Keratinocyte (primary cell): ENCODE results near the gene KRTAP5-8. TPM values are rescaled to one million over a fixed set of nuclear protein-coding genes. Genes with fewer than 3 reads are reported as not detected.

ENCODE experiments used
- DNase-seq: peaks from one replicate; pipeline ENCODE4 v3.0.0-alpha.2; 2011; ENCODE audit warnings: low read depth, missing footprints, low spot score
- FAIRE-seq: peaks from 2 replicates; lab custom pipeline; 2011; peaks lifted over from hg19 to GRCh38; lab: Jason Lieb, UNC
- H2AFZ ChIP-seq: 2 replicates; pipeline ENCODE4 v1.6.0; 2012; ENCODE audit warnings: low read length, control low read depth, inconsistent platforms; ENCODE audit not compliant: control insufficient read depth
- H3K27ac ChIP-seq: 2 replicates; pipeline ENCODE4 v1.5.1; 2011; ENCODE audit warnings: low read length; ENCODE audit not compliant: control insufficient read depth, insufficient read depth
- H3K27me3 ChIP-seq: 3 replicates; pipeline ENCODE4 v1.6.0; 2011; ENCODE audit warnings: low read length; ENCODE audit not compliant: control insufficient read depth, insufficient read depth; ENCODE audit errors: extremely low read depth
- H3K36me3 ChIP-seq, 2 experiments: 2 replicates in 1 of 2; 3 replicates in 1 of 2; pipeline ENCODE4 v1.5.1; 2011; ENCODE audit warnings: low read length in 2 of 2, mild to moderate bottlenecking in 1 of 2; ENCODE audit not compliant: control insufficient read depth in 2 of 2, insufficient read depth in 2 of 2; ENCODE audit errors: extremely low read depth in 1 of 2
- H3K4me1 ChIP-seq: 3 replicates; pipeline ENCODE4 v1.5.1; 2011; ENCODE audit warnings: low read length; ENCODE audit not compliant: control insufficient read depth, insufficient read depth; ENCODE audit errors: extremely low read depth
- H3K4me2 ChIP-seq: 3 replicates; pipeline ENCODE4 v1.6.0; 2011; ENCODE audit warnings: low read depth, low read length; ENCODE audit not compliant: control insufficient read depth, insufficient read depth; ENCODE audit errors: extremely low read depth
- H3K4me3 ChIP-seq, 3 experiments: fragments of 200-600 bp in 1 of 3; sonication (generic) in 1 of 3; 2 replicates in 2 of 3; 3 replicates in 1 of 3; pipeline ENCODE4 v1.5.1; 2011 to 2016; ENCODE audit warnings: low read length in 3 of 3, mild to moderate bottlenecking in 3 of 3, control low read depth in 2 of 3, inconsistent platforms in 1 of 3, low read depth in 1 of 3, mixed read lengths in 1 of 3, mixed run types in 1 of 3, moderate library complexity in 1 of 3; ENCODE audit not compliant: control insufficient read depth in 2 of 3, insufficient read depth in 2 of 3; ENCODE audit errors: extremely low read depth in 1 of 3
- H3K79me2 ChIP-seq: 2 replicates; pipeline ENCODE4 v1.6.0; 2012; ENCODE audit warnings: low read length; ENCODE audit not compliant: control insufficient read depth, insufficient read depth
- H3K9ac ChIP-seq: 3 replicates; pipeline ENCODE4 v1.6.0; 2011; ENCODE audit warnings: low read length; ENCODE audit not compliant: control insufficient read depth, insufficient read depth; ENCODE audit errors: extremely low read depth
- H3K9me1 ChIP-seq: 3 replicates; pipeline ENCODE4 v1.6.0; 2011; ENCODE audit warnings: low read length; ENCODE audit not compliant: control insufficient read depth, insufficient read depth; ENCODE audit errors: extremely low read depth
- H3K9me3 ChIP-seq: 2 replicates; pipeline ENCODE4 v1.5.1; 2012; ENCODE audit warnings: low read depth, low read length; ENCODE audit not compliant: control insufficient read depth
- H4K20me1 ChIP-seq: 3 replicates; pipeline ENCODE4 v1.6.0; 2011; ENCODE audit warnings: low read length; ENCODE audit not compliant: control insufficient read depth, insufficient read depth; ENCODE audit errors: extremely low read depth
- CTCF ChIP-seq, 3 experiments: IDR thresholded peaks in 1 of 3; conservative IDR thresholded peaks in 1 of 3; optimal IDR thresholded peaks in 1 of 3; 2 replicates in 2 of 3; 3 replicates in 1 of 3; pipeline versions ENCODE3 to v1.5.1; 2011; ENCODE audit warnings: low read length in 3 of 3, mild to moderate bottlenecking in 3 of 3, moderate library complexity in 2 of 3, control low read depth in 1 of 3, inconsistent platforms in 1 of 3; ENCODE audit not compliant: insufficient read depth in 2 of 3; ENCODE audit errors: extremely low read depth in 1 of 3
- EZH2 ChIP-seq: IDR thresholded peaks from one replicate; pipeline ENCODE4 v1.6.1; 2012; ENCODE audit warnings: inconsistent platforms, mild to moderate bottlenecking, low read length, moderate library complexity
- dilution Hi-C: fragments of 300-500 bp; cut with MboI; formaldehyde crosslinking; loops from one replicate; pipeline ENCODE4 v1.7.0; 2020; ENCODE audit warnings: low sequenced_read_pairs; ENCODE audit not compliant: extremely low pct_ligation_motif_present
- polyA plus RNA-seq, 5 experiments: library from polyadenylated mRNA; depleted of rRNA in 3 of 5; stranded (reverse) in 3 of 5; stranded (forward) in 1 of 5; unstranded in 1 of 5; fragments of >200 nt; gene quantifications; 1 replicate in 1 of 5; 2 replicates in 3 of 5; 3 replicates in 1 of 5; pipeline versions ENCODE4 v1.2.1 to v1.2.3, GENCODE V29; 2011 to 2012; ENCODE audit warnings: missing spikeins in 2 of 5, low read depth in 1 of 5, low replicate concordance in 1 of 5

KRTAP5-8 gene
- polyA plus RNA-seq, 1 donor (not counting 4 experiments of a cell fraction or from before 2014, with no cell fraction given) = not detected

- Histone ChIP-seq H3K4me2 (no peak overlapping the region), H2AFZ (no peak overlapping the region), H3K4me3 (no peak overlapping the region), H3K36me3 (no peaks in the 10 kb centered on the region), H3K9ac (no peak overlapping the region), H4K20me1 (no peaks in the 10 kb centered on the region), H3K79me2 (no peaks in the 10 kb centered on the region), H3K27me3 (no peaks in the 10 kb centered on the region), H3K9me1 (no peaks in the 10 kb centered on the region), H3K4me1 (no peaks in the 10 kb centered on the region), H3K27ac (no peak overlapping the region), H3K9me3 (no peaks in the 10 kb centered on the region)
- DNase-seq (no peak), FAIRE-seq (no peak)
- dilution Hi-C loops = no loop called here
- TF ChIP-seq CTCF (optimal IDR thresholded peaks at IDR 0.05 in 1 of 3, IDR thresholded peaks at IDR 0.05 in 1 of 3, conservative IDR thresholded peaks at IDR 0.05 in 1 of 3; ENCODE audit: extremely low read depth in 1 of 3, insufficient read depth in 2 of 3, low read length in 3 of 3) (no peak), EZH2 (no peak)
Measured at GRCh38 chr11:71543866-71544265, 6.0 kb downstream of the KRTAP5-8 start.

- Histone ChIP-seq H3K9me3 (no peaks in the 10 kb centered on the region), H3K9me1 (no peaks in the 10 kb centered on the region), H2AFZ (no peak overlapping the region), H3K9ac (no peak overlapping the region), H3K4me3 (no peak overlapping the region), H3K79me2 (no peaks in the 10 kb centered on the region), H3K27ac (no peak overlapping the region), H3K4me1 (no peaks in the 10 kb centered on the region), H3K27me3 (no peaks in the 10 kb centered on the region), H3K36me3 (no peaks in the 10 kb centered on the region), H3K4me2 (no peak overlapping the region), H4K20me1 (no peaks in the 10 kb centered on the region)
- TF ChIP-seq CTCF (optimal IDR thresholded peaks at IDR 0.05 in 1 of 3, IDR thresholded peaks at IDR 0.05 in 1 of 3, conservative IDR thresholded peaks at IDR 0.05 in 1 of 3; ENCODE audit: extremely low read depth in 1 of 3, insufficient read depth in 2 of 3, low read length in 3 of 3) (no peak), EZH2 (no peak)
- dilution Hi-C loops = no loop called here
- FAIRE-seq (no peak), DNase-seq (no peak)
Measured at GRCh38 chr11:71544525-71545214, 6.8 kb downstream of the KRTAP5-8 start.
